Hematopoietic multipotent progenitor cell (in vitro differentiated cells): ENCODE results near the gene RERE. TPM values are rescaled to one million over a fixed set of nuclear protein-coding genes. Genes with fewer than 3 reads are reported as not detected.
A peak's percentile ranks its signal among the peaks of the same experiment; 100 is the strongest.
"Not testable (repeated sequence)": the region's sequence is repeated elsewhere in the genome, so short reads cannot be mapped to it uniquely, and the experiment has no call there.

ENCODE experiments used
- DNase-seq, 3 donors: peaks; one replicate each; pipeline ENCODE4 v3.0.0-alpha.2; 2011 to 2015; ENCODE audit warnings: low read depth in 2 of 3, low spot score in 2 of 3
- total RNA-seq: library from RNA; depleted of rRNA; stranded (reverse); fragments of >200 nt; gene quantifications from one replicate; pipeline ENCODE4 v1.2.3, GENCODE V29; 2012

Gene RERE
- total RNA-seq, 1 donor, result 61.9 TPM

- DNase-seq, result no peak
These were observed 287.5 kb downstream of the RERE start for GRCh38 chr1:8529901-8530300.

DNA sequence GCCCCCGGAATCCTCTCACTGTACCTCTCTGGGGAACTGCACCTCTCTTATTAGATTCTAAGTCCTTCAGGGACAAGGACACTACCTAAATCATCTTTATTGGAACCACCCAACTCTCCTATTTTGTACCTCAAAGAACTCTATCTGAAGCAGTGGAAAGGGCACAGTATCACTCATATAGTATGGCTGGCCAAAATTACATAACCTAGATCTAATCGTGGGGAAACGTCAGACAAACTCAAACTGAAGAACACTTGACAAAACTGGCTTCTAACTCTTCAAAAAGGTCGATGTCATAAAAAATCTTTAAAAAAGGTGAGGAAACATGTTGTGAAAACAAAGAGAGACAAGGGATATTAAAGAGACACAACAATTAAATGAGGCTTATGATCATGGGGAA is 289.5 kb downstream of the RERE start:
- DNase-seq, result no peak

DNA sequence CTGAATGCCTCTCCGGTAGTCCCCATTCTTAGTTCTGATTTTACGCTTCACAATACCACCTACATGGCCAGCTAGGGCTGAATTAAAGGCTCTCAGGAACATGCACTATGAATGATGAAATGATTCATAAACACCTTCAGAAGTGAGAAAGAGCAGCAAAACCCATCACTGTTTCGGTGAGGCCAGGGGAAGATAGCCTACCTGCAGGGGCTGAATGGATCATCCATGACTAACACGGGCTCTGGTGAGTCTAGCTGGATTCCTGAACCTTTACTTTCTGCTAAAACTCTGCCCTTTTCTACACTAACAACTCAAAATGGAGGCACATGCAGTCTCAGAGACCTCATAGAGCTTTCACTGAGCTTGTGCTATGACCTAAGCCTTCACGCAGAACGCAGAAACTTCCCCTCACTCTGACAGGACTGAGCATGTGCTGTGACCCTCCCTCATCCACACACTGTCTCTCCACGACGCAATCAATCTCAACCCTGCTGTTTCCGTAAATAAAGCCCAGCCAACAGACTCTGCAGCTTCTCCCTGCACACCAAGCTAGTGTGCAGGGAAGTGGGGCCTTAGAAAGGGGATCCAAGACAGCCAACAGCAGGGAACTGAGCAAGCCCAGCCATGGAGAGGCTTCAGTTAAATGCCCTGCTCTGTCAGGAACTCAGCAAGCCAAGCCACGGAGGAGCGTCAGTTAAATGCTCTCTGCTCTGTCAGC is 291.7 kb downstream of the RERE start:
- peak; percentile 62 to 98 (median 94) for DNase-seq

DNA sequence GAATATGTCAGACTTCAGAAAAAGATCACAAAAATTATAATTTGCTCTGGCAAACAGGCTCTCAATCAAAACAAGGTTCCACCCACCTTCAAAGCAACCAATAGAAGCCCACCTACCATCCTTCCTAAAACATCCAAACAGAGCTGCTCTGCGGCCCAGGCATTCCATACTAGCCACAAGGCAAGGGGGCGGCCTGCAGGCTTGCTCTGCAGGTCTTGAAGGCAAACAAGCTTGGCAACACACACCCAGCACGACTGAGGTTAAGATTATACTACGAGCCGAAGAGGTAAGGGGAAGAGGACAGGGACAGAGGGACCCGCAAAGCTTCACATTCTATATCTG is 292.3 kb downstream of the RERE start:
- peak in 2 of 3 donors; percentile 29 to 47 for DNase-seq

- DNase-seq, result peak in 1 of 3 donors; percentile 56
These were observed 292.7 kb downstream of the RERE start for GRCh38 chr1:8524627-8525157.

- no peak for DNase-seq
These were observed 293.7 kb downstream of the RERE start for GRCh38 chr1:8523666-8524206.

DNA sequence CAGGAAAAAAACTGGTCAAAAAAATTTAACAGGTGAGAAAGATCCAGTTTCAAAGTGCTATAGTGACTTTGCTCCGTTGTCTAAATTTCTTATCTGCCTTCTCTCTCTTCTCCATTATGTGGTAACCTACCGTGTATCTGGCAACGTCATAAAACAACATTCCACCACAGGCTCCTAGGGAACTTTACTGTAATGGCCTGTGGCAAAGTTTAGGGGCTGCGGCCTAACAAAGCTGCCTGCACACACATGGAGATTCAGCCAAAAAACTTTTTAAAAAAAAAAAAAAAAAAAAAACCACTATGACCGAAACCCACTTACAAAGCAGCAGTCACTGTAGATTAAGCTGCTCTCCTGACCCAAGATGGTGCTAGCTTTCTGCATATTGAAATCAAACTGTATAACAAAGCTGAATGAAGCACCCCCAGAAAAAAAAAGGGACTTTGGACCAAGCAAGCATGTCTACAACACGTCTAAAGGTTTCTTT is 296.9 kb downstream of the RERE start:
- no peak for DNase-seq

GRCh38 chr1:8519167-8519566 is 298.3 kb downstream of the RERE start:
- no peak for DNase-seq

GRCh38 chr1:8518490-8518801 is 299.0 kb downstream of the RERE start:
- no peak for DNase-seq

DNA sequence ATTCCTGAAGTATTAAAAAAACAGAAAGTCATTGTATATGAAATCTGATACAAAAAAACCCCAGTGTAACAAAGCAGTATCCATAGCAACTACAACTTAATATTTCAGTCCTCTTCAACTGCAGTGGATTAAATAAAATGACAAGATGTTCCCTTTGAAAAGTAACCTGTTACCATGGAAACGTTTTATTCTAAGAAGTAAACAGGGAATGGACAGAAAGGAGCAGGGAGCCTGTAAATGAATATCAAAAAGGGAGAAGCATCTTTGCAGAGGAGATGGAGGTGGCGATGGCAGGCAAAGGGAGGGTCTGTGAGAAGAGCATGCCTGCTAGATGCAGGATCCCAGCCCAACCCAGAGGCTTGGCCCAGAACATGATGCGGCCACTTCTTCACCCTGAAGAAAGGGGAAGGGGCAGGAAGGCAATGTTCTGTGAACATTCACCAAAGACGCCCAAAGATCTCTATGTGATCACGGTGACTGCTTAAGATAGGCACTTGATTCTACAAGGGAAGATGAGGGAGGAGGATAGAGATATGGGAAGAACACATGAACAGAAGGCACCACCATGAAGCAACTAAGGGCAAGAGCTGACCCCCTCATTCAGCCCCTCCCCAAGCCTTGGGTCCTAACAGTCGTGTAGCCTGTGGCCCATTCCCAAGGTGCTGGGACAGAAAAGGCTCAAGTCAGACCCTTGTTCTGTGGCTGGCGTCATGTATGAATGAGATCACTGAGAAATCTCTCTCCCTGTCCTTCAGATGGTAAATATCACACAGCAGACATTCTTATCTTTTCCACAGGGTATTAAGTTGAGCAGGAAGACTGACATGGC is 299.6 kb downstream of the RERE start:
- peak in 1 of 3 donors; percentile 48 for DNase-seq

- peak in 1 of 3 donors; percentile 66 for DNase-seq
These were observed 300.5 kb downstream of the RERE start for GRCh38 chr1:8516793-8517556.

GRCh38 chr1:8516278-8516777 is 301.1 kb downstream of the RERE start:
- no peak for DNase-seq

- no peak for DNase-seq
These were observed 304.9 kb downstream of the RERE start for GRCh38 chr1:8512504-8512903.

GRCh38 chr1:8510041-8510823 is 307.2 kb downstream of the RERE start:
- DNase-seq, result no peak

DNA sequence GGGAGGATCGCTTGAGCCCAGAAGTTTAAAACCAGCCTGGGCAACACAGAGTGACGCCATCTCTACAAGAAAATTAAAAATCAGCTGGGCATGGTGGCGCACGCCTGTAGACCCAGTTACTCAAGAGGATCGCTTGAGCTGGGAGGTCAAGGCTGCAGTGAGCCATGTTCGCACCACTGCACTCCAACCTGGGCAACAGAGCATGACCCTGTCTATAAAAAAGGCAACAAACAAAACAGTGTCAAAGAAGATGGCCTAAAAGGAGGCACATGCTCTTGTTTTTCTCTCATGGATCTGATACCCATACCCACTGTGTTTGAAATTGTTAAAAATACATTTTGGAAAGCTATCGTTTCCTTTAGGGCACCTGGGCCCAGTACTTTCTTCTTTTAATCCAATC is 307.9 kb downstream of the RERE start:
- no peak for DNase-seq

DNA sequence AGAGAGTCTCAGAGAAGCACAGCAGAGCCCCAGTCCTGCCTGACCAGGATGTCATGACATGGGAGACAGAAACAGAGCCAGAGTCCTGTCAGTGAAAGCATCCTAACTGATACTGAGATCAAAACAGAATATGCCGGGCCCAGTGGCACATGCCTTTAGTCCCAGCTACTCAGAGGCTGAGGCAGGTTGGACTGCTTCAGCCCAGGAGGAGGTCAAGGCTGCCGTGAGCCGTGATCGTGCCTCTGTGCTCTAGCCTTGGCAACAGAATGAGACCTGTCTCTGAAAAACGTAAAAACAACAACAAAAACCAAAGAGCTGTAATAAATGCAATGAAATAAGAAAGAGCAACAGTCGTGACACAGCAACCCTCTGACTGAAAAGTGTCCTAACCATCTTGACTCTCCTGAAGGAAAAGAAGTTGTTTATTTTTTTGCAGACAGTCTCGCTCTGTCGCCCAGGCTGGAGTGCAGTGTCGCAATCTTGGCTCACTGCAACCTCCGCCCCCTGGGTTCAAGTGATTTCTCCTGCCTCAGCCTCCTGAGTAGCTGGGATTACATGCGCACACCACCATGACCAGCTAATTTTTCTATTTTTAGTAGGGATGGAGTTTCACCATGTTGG is 310.3 kb downstream of the RERE start:
- no peak for DNase-seq

- DNase-seq, result no peak
These were observed 311.0 kb downstream of the RERE start for GRCh38 chr1:8506456-8506855.

DNA sequence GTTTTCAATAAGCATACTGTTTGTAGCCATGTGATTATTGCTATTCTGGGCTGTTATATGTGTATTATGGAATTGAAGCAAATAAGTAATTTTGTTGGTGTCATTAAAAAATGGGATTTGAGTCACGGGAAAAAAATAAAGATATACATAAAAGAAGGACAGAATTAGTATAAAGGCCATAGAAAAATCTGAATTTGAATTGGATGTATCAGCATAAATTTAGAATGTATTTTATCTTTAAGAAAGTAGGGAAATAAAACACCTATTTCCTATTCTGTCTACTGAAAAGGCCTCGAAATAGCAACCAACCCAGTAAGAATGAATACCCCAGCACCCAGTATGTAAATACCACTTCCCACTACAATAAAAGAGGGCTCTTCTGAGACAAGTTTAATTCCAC is 313.6 kb downstream of the RERE start:
- DNase-seq, result no peak

- DNase-seq, result not testable (repeated sequence)
These were observed 314.5 kb downstream of the RERE start for GRCh38 chr1:8502949-8503348.
